Fibroblast of skin of abdomen (primary cell): ENCODE measurements around the gene SHCBP1L.
"Not testable (repeated sequence)": the region's sequence is repeated elsewhere in the genome, so short reads cannot be mapped to it uniquely, and the experiment has no call there.

ENCODE experiments used
- DNase-seq: peaks from one replicate; pipeline ENCODE4 v3.0.0-alpha.2; 2013

SHCBP1L gene

DNA sequence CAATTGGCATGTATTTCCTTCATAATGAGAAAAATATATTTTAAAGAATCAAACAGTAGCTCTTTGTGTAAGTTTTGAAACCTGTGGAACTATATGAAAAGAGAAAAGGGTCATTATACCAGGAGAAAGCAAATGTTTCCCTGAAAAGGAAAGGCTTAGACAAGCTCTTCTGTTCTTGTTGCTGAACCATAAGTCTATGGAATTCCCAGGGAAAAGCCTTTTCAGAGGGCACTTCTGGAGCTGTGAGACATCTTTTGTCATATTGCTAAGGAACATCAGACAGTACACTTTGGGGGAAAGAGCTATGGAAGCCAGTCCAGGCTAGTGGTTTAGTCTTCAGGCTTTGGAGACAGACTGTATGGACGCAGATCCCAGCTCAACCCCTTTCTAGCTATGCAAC is 12.1 kb upstream of the SHCBP1L start:
- no peak for DNase-seq

DNA sequence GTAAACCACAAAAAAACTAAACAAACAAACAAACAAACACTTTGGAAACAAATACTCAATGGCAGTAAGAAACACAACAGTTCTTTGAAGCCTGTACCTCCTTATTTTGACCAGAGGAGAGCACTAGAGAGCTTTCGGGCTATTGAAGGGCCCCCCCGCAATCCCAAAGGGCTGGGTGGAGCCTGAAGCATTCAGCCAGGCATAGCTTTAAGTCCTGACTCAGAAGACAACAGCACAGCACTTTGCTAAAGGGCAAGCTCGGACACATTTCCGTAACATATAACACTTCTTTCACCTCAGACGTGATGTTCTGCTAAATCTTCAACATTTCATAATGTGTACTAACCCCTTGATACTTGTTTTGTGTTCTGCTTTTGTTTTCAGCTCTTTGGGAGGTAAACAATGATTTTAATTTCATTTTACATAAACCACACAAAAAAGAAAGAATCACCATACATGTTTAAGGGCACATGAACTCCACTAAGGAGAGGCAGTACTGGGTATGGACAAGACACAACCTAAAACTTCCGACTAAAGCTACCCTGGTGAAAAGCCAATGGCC is 9.7 kb upstream of the SHCBP1L start:
- peak; percentile 88 for DNase-seq

DNA sequence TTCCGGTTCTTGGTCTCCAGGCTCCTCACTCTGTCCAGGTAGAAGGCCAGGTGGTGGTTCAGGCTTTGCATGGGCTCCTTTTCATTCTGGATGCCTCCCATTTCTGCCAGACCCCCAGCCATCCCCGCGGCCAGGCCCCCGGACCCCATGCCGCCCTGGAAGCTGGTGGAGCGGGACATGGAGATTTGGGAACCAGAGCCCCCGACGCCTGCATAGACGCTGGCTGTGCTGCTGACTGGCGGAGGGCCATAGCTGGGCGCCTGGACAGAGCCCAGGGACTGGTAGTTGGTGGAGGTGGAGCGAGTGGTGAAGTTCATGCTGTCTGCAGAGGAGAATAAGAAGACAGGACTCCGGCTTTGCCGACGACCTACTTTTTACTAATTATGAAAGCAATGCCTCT is 7.1 kb upstream of the SHCBP1L start:
- no peak for DNase-seq

DNA sequence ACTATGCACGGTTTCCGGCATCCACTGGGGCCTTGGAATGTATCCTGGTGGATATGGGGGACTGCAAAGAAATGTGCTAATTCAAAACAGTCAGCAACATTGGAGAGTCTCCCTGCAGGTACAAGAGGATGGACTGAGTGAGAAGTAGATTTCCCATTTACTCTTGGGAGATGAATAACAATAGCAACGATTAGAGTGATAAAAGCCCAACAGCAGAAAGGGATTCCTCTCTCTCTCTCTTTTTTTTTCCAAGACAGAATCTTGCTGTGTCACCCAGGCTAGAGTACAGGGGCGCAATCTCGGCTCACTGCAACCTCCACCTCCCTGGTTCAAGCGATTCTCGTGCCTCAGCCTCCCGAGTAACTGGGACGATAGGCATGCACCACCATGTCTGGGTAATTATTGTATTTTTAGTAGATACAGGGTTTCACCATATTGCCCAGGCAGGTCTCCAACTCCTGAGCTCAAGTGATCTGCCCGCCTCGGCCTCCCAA is 5.0 kb upstream of the SHCBP1L start:
- DNase-seq: no peak

DNA sequence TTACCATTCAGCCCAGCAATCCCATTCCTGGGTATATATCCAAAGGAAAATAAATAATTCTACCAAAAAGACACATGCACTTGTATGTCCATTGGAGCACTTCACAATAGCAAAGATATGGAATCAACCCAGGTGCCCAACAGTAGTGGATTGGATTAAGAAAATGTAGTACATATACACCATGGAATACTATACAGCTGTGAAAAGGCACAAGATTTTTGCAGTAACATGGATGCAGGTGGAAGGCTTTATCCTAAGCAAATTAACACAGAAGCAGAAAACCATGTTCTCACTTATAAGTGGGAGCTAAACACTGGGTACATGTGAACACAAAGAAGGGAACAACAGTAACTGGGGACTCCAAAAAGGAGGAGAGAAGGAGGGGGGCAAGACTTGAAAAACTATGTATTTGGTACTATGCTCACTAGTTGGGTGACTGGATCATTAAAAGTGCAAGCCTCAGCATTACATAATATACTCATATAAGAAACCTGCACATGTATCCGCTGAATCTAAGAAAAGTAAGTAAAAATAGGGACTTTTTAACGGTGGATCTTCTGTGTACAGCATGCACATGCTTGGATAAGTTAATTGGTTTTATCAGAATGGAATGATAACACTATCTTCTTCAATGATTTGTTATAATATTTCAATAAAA is 3.9 kb upstream of the SHCBP1L start:
- DNase-seq: no peak

DNA sequence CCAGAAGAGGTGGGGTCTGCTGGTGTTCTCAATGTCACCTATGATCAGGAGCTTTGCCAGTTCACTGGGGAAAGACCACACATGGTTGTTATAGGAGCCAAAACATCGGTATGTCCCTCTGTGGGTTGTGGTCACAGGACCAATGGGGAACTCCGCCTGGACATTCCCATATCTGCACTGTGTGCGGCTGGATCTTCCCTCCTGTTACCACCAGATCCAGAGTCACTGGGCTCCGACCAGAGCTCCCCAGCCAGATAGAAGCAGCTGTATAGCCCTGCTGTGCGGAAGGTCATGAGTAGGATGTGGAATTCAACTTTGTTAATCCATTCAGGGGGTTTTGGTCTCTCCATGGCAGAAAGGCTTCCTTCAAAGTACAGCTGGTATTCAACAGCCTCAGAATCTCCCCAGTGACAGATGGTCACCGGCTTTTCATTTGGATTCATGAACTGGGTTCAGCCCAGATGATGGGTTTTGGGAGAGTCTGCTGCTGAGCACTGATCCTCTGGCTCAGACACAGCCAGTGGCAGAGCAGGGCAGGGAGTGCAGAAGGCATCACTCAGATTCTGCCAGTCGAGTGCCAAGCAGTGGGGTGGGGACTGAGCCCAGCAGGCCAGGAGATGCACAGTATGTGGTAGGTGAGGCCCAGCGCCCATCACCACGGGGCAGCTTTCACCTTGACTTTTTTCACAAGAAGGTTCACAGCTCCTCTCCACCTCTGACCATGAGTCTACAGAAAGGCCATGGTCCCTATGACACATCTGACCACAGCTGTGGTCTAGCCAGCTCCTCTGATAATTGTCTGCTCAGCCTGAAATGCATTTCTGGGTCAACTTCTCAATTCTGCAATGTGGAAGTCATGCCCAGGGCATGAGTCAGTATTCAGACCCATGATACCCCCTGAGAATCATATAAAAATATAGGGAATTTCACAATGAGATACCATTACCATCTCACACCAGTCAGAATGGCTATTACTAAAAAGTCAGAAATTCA is 2.9 kb upstream of the SHCBP1L start:
- peak; percentile 89 for DNase-seq

DNA sequence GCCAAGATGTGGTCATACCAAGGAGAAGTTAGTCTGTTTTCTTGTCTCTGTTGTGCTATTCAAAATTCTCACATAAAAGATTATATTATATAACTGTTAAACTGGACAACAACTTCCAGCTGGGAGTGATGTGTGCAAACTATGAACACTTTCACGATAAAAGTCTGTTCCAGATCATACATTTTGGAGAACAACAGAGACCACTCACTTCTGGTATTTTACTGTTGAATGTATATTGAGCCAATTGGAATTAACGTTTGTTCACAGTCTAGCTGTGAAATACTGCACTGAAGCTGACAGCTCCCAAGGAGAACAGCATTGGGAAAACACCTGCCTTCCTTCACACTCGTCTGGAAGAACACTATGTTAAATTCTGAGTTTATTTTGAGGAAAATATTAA is 860 bp upstream of the SHCBP1L start:
- no peak for DNase-seq

DNA sequence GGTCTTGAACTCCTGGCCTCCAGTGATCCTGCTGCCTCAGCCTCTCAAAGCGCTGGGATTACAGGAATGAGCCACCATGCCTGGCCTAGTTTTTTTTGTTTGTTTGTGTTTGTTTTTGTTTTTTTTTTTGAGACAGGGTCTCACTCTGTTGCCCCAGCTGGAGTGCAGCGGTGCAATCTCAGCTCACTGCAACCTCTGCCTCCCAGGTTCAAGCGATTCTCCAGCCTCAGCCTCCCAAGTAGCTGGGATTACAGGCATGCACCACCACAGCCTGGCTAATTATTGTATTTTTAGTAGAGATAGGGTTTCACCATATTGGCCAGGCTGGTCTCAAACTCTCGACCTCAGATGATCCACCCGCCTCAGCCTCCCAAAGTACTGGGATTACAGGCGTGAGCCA is 9.6 kb downstream of the SHCBP1L start:
- not testable (repeated sequence) for DNase-seq

DNA sequence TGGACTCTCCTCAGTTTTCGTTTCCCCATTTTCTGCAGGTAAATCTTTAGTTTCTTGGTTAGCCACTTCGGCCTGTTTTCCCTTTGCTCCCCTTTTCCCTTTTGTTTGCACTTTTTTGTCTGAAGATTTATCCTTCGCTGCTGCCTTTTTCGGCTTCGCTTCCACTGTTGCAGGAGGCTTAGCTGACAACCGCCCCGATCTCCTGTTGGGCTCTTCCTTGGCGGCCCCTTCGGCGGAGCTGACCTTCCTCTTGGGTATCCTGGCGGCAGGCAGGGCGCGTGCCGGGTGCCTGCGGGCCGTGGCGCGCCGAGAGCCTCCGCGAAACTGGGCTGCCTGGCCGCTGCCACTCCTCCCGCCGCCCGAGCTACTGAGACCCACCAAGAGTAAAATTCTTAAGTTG is 10.8 kb downstream of the SHCBP1L start:
- DNase-seq: peak; percentile 16

DNA sequence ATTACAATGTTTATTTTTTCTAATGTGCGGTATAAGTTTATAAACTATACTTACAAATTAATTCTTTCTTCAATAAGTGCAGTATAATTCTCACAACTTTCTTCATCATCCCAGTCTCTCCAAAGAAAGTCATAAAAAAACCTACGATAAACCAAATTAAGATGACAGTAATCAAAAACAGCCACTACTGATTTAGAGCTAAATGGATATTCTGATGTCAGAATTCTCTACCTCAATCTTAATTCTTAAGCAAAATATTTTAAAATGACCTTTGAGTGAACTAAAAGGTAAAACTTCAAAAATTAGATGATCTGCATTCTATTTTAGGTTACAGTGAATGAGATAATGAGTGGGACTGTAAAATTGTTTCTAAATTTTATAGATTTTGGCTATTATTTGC is 13.6 kb downstream of the SHCBP1L start:
- DNase-seq: no peak

DNA sequence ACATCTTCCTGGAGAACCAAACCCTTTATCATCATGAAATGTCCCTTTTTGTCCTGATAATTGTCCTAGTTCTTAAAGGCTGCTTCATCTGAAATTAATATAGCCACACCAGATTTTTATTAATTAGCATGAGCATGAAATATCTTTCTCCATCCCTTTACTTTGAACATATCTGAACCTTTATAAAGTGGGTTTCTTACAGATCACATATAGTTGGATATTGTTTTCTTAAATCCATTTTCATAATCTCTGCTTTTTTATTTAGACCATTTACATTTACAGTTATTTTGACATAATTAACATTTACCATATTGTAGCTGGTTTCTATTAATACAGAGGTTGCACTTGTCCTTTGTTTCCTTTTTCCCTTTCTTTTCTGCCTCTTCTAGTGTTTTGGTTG is 17.2 kb downstream of the SHCBP1L start:
- no peak for DNase-seq

DNA sequence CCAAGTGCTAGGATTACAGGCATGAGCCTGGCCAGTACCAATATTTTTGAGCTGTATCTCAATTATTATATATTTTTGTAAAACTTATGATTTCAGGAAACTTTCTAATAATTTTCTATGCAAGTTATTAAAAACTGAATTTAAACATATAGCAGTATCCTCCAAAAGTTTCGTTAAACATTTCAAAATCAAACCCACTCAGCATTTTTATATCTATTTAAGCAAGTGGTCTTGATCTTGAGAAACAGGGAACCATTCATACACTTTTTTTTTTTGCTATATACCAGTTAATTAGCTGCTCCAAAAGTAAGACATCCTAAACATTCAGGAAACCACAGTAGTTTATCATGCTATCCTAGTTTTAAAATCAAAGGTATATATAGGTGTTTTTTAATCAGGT is 22.0 kb downstream of the SHCBP1L start:
- no peak for DNase-seq

DNA sequence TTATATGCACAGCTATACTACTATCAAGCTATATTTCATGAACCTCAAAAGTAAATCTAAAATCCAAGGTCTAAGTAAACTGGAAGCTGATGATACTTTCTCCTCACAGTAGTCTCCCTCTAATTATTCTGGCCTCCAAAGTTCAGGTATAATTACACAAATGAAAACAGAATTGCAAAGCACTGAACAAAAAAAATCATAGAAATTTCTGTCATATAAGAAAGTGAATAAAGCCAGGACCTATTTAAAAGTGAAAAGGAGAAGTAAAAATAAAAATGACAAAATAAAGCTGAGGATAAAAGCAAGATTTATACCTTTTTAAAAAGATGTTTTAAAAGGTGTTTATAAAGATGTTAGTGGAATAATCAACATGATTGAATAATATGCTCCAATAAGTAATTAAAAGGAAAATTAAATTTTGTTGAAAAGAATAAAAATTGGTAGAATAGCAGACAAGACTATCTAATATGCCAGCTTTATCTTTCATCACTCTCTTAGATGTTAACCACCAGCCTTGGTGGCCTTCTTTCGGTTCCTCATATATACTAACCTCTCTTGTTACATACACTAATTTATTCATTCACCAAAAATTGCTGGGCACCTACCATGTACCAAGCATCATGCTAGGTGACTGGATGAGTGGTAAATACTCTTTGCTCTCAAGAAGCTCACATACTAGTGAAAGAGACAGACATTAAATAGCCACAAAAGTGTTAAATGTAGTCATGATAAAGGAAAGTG is 25.1 kb downstream of the SHCBP1L start:
- DNase-seq: no peak

DNA sequence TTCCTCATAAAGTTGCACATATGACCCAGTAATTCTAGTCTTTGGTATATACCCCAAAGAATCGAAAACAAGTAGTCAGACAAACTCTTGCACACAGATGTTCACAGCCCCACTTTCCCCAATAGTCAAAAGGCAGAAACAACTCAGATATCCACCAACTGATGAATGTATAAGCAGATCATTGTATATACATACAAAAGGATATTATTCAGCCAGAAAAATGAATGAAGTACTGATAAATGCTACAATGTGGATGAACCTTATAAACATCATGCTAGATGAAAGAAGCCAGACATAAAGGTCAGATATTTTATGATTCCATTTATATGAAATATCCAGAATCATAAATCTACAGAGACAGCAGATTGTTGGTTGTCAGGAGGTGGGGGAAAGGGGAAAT is 27.3 kb downstream of the SHCBP1L start:
- no peak for DNase-seq

DNA sequence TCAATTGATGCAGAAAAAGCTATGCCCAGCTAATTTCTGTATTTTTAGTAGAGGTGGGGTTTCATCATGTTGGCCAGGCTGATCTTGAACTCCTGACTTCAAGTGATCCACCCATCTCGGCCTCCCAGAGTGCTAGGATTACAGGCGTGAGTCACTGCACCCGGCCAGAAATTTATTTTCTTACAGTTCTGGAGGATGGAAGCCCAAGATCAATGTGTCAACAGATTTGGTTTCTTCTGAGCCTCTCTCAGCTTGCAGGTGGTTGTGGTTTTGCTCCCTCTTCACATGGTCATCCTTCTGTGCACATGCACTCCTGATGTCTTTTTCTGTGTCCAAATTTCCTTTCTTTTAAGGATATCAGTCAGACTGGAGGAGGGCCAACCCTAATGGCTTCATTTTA is 35.6 kb downstream of the SHCBP1L start:
- DNase-seq: no peak

DNA sequence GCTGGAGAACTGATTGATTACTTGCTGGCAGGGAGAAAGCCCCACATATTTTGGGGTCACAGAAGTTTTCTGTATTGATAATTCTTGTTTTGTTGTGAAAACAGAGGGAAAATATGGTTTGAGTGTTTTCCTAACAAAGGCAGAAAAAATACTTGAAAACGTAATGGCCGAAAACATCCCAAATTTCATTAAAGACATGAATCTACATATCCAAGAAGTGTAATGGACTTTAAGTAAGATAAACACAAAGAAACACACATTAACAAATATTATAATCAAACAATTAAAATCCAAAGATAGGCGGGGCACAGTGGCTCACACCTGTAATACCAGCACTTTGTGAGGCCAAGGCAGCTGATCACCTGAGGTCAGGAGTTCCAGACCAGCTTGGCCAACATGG is 39.6 kb downstream of the SHCBP1L start:
- no peak for DNase-seq

DNA sequence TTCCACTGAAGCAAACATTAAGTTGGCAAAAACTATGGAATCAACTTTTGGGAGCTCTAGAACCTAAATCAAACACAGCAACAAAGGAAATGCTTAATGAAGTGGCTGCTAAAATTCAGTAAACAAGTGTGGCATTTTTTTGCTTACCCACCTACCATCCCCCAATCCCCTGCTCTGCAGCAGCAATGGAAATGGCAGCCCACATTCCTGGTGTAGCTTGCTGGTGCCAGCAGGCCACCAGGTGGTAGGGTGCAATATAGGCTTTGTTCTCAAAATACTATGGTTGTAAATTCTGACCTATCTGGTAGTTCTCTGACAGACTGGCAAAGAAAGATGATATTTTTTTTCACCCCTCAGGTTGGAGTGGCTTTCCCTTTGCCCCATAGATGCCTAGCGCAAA is 42.8 kb downstream of the SHCBP1L start:
- no peak for DNase-seq

DNA sequence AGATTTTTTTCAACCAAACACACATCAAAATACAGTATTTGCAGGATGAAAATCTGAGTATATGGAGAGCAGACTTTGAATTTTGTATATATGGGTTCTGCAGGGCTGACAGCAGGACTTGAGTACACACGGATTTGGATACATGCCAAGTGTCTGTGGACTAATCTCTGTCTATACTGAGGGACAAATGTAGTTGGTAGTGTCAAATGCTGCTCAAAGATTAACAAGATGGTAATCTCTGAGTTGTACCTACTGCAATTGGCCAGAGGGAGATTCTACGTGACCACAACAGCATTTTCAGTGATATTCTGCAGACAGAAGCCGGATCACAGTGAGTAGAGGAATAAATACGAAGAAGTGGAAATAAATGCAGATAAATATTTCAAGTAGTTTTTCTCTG is 43.4 kb downstream of the SHCBP1L start:
- DNase-seq: no peak

DNA sequence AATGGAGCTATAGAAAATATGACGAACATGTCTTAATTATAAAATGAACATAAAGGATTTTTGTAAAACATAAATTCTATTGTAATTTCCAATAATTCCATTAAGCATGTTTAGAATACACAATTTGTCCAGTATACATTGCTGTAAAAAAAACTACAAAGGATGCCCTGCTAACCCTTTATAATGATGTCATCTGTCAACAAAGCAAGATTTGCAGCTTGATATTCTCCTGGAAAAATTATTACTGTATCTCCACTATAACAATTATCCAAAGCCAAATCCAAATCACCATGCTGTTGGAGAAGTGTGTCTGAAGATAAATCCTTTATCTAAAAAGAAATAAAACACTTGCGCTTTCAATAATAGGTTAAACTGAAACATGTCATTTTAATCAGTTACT is 47.6 kb downstream of the SHCBP1L start:
- DNase-seq: no peak

DNA sequence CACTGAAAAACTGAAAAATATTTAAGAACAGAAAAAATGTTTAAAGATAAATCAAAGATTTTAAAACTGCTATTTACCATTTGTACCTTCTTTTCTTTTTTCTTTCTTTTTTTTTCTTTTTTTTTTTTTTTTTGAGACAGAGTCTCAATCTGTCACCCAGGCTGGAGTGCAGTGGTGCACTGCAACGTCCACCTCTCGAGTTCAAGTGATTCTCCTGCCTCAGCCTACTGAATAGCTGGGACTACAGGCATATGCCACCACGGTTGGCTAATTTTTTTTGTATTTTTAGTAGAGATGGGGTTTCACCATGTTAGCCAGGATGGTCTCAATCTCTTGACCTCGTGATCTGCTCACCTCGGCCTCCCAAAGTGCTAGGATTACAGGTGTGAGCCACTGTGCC is 51.0 kb downstream of the SHCBP1L start:
- DNase-seq: not testable (repeated sequence)

DNA sequence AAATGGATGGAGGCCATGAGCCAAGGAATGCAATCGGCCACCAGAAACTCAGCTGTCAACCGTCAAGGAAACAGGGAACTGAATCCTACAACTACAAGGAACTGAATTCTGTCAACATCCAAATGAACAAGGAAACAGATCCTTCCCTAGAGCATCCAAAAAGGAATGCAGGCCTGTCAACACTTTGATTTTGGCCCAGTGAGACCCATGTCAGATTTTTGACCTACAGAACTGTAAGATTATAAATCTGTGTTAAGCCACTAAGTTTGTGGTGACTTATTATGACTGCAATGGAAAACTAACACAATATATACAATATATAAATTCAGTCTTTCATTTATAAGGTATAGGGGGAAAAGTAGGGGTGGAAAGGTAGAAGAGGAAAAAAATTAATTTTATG is 55.3 kb downstream of the SHCBP1L start:
- no peak for DNase-seq

DNA sequence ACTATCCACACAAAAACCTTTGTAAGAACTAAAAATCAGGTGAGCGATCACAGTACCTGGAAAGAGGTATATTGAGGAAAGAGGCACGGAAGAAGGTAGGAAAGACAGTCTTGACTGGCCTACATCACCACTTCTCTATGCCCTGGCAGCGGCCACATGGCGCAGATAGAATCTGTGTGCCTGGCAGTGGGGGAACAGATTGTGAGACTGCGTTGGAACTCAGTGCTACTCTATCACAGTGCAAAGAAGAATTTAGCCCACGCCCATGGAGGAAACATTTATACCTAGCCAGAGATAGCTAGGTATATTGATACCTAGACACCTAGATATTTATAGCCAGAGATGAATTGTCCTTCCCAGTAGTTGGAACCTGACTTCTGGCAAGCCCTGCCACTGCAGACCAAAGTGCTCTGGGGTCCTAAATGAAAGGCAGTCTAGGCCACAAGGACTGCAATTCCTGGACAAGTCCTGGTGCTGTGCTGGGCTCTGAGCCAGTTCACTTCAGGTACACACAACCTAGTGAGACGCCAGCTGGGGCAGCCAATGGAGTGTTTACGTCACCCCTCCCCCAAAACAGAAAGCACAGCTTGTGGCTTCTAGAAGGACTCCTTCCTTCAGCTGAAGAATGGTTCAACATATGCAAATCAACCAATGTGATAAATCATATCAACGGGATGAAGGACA is 61.9 kb downstream of the SHCBP1L start:
- no peak for DNase-seq
